A549 treated with ZK216348 at 1 μM for 4 hours (cell line): ENCODE data around the gene POLD3. TPM values are rescaled to one million over a fixed set of nuclear protein-coding genes. Genes with fewer than 3 reads are reported as not detected.

Experiments
- total RNA-seq: library from RNA; stranded (reverse); fragments of 200-300 nt; extraction: Qiagen RNA extraction; gene quantifications from 5 replicates; pipeline ENCODE4 v1.2.3, GENCODE V29; 2022; ENCODE audit warnings: low read depth

The POLD3 gene
- total RNA-seq, result 13.3 to 23.1 TPM (median 18.2 TPM) in 5 replicates

GRCh38 chr11:74592441-74593362 lies at the start of gene POLD3:
Gene POLD3, plus strand, starts transcription at chr11:74592582. Its CDS starts 77 bp downstream, at chr11:74592659.

Other genes with a start within 250 kb of the POLD3 start
- gene PGM2L1, start 194.1 kb upstream of the POLD3 start, total RNA-seq, result 6.7 to 20.1 TPM (median 15.4 TPM) in 5 replicates
- not detected in 5 replicates for gene KCNE3, start 125.0 kb upstream of the POLD3 start, total RNA-seq
- 1.2 to 3.2 TPM (median 3.0 TPM) in 5 replicates for gene LIPT2, start 98.9 kb upstream of the POLD3 start, total RNA-seq
- gene CHRDL2, start 138.8 kb downstream of the POLD3 start, total RNA-seq, result 2.2 to 6.3 TPM (median 4.6 TPM) in 5 replicates
- 3.7 to 6.0 TPM (median 5.3 TPM) in 5 replicates for gene RNF169, start 156.3 kb downstream of the POLD3 start, total RNA-seq